WTC11 (cell line): ENCODE measurements around the gene AREL1.

Experiments used
- CBFB ChIP-seq: sonication (generic); formaldehyde crosslinking; IDR thresholded peaks from 2 replicates; pipeline ENCODE4 v1.8.1; 2022; ENCODE audit warnings: mild to moderate bottlenecking, low read depth, missing genetic modification reagents
- CREB1 ChIP-seq: sonication (generic); formaldehyde crosslinking; IDR thresholded peaks from 2 replicates; pipeline ENCODE4 v1.8.0; 2023; ENCODE audit warnings: mild to moderate bottlenecking, missing genetic modification reagents
- ESRRA ChIP-seq: sonication (generic); formaldehyde crosslinking; IDR thresholded peaks from 2 replicates; pipeline ENCODE4 v1.8.1; 2022; ENCODE audit warnings: mild to moderate bottlenecking, missing genetic modification reagents, borderline replicate concordance
- TF ChIP-seq, protein P1 (sequence below): sonication (generic); formaldehyde crosslinking; IDR thresholded peaks from 2 replicates; pipeline ENCODE4 v1.8.1; 2022; ENCODE audit warnings: low read depth, mild to moderate bottlenecking, moderate library complexity, missing genetic modification reagents, borderline replicate concordance
- TF ChIP-seq, protein P2 (sequence below): fragments of 200-600 bp; IDR thresholded peaks from 2 replicates; pipeline ENCODE4 v1.8.0; 2022; ENCODE audit warnings: antibody characterized with exemption

DNA sequence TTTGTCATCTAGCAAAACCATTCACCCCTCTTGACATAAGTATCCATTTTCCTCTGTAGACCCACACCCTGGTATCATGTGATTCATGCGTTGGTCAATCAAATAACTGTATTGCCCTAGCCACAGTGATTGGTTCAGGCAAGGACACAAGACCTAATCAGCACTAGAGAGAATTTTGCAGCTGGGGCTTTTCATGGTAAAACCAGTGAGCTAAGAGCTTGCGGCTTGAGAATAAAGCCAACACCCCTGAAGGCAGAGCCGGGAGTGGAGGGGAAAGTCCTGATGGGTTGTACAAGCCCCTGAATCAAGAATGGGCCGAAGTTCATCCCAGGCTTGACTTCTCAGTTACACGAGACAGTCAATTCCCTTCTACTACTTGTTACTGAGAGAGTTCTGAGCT lies 67.6 kb downstream of the AREL1 start:
- TF ChIP-seq, protein P1, sequence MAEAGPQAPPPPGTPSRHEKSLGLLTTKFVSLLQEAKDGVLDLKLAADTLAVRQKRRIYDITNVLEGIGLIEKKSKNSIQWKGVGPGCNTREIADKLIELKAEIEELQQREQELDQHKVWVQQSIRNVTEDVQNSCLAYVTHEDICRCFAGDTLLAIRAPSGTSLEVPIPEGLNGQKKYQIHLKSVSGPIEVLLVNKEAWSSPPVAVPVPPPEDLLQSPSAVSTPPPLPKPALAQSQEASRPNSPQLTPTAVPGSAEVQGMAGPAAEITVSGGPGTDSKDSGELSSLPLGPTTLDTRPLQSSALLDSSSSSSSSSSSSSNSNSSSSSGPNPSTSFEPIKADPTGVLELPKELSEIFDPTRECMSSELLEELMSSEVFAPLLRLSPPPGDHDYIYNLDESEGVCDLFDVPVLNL (CRISPR knock-in tag) = no peak
- TF ChIP-seq, protein P2, sequence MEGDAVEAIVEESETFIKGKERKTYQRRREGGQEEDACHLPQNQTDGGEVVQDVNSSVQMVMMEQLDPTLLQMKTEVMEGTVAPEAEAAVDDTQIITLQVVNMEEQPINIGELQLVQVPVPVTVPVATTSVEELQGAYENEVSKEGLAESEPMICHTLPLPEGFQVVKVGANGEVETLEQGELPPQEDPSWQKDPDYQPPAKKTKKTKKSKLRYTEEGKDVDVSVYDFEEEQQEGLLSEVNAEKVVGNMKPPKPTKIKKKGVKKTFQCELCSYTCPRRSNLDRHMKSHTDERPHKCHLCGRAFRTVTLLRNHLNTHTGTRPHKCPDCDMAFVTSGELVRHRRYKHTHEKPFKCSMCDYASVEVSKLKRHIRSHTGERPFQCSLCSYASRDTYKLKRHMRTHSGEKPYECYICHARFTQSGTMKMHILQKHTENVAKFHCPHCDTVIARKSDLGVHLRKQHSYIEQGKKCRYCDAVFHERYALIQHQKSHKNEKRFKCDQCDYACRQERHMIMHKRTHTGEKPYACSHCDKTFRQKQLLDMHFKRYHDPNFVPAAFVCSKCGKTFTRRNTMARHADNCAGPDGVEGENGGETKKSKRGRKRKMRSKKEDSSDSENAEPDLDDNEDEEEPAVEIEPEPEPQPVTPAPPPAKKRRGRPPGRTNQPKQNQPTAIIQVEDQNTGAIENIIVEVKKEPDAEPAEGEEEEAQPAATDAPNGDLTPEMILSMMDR = no peak
- TF ChIP-seq ESRRA (no peak), CREB1 (CRISPR knock-in tag) (no peak), CBFB (no peak)
